ENCODE data around the gene COL15A1.

DNA sequence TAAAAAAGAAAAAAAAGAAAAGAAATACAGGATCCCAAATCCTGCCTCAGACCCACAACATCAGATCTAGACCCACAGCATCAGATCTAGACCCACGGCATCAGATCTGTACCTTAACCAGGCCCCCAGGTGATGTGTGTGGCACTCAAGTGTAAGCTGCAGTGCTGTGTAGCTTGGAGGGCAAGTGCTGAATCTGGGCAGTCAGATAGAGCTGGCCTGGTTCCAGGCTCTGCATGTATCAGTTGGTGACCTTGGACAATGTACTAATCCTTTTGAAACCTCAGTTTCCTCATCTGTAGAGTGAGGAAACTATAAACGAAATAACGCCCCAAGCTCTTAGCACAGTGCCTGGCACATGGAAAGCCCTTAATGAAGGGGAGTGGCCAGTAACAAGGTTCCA lies 16.7 kb downstream of the COL15A1 start:
- TF ChIP-seq, protein P1, sequence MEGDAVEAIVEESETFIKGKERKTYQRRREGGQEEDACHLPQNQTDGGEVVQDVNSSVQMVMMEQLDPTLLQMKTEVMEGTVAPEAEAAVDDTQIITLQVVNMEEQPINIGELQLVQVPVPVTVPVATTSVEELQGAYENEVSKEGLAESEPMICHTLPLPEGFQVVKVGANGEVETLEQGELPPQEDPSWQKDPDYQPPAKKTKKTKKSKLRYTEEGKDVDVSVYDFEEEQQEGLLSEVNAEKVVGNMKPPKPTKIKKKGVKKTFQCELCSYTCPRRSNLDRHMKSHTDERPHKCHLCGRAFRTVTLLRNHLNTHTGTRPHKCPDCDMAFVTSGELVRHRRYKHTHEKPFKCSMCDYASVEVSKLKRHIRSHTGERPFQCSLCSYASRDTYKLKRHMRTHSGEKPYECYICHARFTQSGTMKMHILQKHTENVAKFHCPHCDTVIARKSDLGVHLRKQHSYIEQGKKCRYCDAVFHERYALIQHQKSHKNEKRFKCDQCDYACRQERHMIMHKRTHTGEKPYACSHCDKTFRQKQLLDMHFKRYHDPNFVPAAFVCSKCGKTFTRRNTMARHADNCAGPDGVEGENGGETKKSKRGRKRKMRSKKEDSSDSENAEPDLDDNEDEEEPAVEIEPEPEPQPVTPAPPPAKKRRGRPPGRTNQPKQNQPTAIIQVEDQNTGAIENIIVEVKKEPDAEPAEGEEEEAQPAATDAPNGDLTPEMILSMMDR (IDR thresholded peaks at IDR 0.05), result no peak
- no peak for TF ChIP-seq POLR2AphosphoS5 (IDR thresholded peaks at IDR 0.05)
- no peak for TF ChIP-seq EP300 (IDR thresholded peaks at IDR 0.05)
- TF ChIP-seq POLR2A (IDR thresholded peaks at IDR 0.05; ENCODE audit: low read depth), result no peak

All from esophagus muscularis mucosa (tissue), 4 donors.